Retinal pigment epithelial cell (primary cell): Measurements from ENCODE around the gene SAG.

ENCODE experiments used
- DNase-seq: peaks from one replicate; pipeline ENCODE4 v3.0.0-alpha.2; 2010; ENCODE audit warnings: low read depth
- H3K4me3 ChIP-seq: 2 replicates; pipeline ENCODE4 v1.5.1; 2011; ENCODE audit warnings: mild to moderate bottlenecking, low read length, control low read depth, moderate library complexity
- CTCF ChIP-seq: conservative IDR thresholded peaks from 2 replicates; pipeline ENCODE4 v1.5.1; 2011; ENCODE audit warnings: low read depth, low read length, control low read depth, inconsistent platforms

Gene SAG

DNA sequence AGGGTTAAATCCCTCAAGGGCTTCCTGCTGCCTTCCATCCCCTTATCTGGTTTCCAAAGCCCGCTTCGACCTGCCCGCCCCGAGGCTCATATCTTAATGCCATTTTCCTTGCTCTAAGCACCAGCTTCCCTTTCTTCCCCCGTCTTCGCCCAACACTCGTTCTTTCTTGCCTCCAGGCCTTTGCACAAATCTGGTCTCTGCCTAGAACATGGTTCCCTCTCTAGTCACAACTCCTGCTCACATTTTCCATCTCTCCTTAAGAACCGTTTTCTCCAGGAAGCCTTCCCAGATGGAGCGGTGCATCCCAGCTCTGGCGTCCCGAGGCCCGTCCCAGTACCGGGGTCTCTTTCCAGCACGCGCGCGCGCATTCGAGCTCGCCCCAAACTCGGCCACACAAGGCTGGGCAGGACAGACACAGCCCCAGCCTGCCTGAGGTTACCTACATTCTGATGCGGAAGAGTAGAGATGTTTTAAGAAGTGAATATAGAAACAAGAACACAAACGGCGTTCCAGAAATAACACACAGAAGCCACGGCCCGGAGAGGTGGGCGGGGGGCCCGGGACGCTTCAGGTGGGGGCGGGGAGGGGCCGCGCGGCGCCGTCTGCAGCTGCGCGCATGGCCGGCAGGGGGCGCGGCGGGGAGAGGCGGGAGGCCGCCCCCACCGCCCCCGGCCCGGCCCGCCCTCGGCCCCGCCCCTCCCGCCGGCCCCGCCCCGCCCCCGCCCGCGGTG, 46.3 kb downstream of the SAG start, which contains the start of gene DGKD:
TSS of gene DGKD (plus strand) at position 726 of the 731 bp plus-strand sequence. CDS start 25 bp downstream, outside the sequence.
- no peak for DNase-seq
- peak within 1 kb of the TSS; percentile 75 for H3K4me3 ChIP-seq
- TF ChIP-seq CTCF, result peak; percentile 7

GRCh38 chr2:233354500-233354924, 46.9 kb downstream of the SAG start:
- DNase-seq, result no peak
- TF ChIP-seq CTCF, result no peak
- H3K4me3 ChIP-seq, result peak overlapping the region; percentile 75

- H3K4me3 ChIP-seq, result peak overlapping the region; percentile 75
- no peak for TF ChIP-seq CTCF
- no peak for DNase-seq
These were observed 47.5 kb downstream of the SAG start for GRCh38 chr2:233354971-233355574.

- no peak for DNase-seq
- no peak overlapping the region for H3K4me3 ChIP-seq
- TF ChIP-seq CTCF, result no peak
These were observed 48.3 kb downstream of the SAG start for GRCh38 chr2:233355916-233356315.

GRCh38 chr2:233356546-233357308, 49.1 kb downstream of the SAG start:
- no peak overlapping the region for H3K4me3 ChIP-seq

DNA sequence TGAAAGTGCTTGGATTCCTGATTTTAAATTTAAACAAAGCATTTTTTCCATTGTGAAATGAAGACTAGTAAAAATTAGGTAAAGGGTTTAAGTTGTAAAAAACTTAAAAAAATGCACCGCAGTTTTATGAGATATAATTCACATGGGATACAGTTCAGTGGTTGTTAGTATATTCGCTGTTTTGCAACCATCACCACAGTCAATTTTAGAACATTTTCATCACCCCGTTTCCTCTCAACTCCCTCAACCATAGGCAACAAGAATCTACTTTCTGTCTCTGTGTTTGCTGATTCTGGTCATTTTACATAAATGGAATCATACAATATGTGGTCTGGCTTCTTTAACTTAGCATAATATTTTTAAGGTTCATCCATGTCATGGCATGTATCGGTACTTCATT, 50.7 kb downstream of the SAG start:
- TF ChIP-seq CTCF, result no peak
- H3K4me3 ChIP-seq, result no peak overlapping the region
- DNase-seq, result no peak

More at GRCh38 chr2:233356546-233357308, 49.1 kb downstream of the SAG start:
- DNase-seq, result no peak
- TF ChIP-seq CTCF, result no peak
